Measurements from ENCODE around the gene RIPPLY2. TPM values are rescaled to one million over a fixed set of nuclear protein-coding genes. Genes with fewer than 3 reads are reported as not detected.
A peak's percentile ranks its signal among the peaks of the same experiment; 100 is the strongest.

RIPPLY2 gene
- total and polyA plus RNA-seq, 9 of the 15 experiments (the other 6 are each of a cell fraction or from before 2014, with no cell fraction given) = not detected

DNA sequence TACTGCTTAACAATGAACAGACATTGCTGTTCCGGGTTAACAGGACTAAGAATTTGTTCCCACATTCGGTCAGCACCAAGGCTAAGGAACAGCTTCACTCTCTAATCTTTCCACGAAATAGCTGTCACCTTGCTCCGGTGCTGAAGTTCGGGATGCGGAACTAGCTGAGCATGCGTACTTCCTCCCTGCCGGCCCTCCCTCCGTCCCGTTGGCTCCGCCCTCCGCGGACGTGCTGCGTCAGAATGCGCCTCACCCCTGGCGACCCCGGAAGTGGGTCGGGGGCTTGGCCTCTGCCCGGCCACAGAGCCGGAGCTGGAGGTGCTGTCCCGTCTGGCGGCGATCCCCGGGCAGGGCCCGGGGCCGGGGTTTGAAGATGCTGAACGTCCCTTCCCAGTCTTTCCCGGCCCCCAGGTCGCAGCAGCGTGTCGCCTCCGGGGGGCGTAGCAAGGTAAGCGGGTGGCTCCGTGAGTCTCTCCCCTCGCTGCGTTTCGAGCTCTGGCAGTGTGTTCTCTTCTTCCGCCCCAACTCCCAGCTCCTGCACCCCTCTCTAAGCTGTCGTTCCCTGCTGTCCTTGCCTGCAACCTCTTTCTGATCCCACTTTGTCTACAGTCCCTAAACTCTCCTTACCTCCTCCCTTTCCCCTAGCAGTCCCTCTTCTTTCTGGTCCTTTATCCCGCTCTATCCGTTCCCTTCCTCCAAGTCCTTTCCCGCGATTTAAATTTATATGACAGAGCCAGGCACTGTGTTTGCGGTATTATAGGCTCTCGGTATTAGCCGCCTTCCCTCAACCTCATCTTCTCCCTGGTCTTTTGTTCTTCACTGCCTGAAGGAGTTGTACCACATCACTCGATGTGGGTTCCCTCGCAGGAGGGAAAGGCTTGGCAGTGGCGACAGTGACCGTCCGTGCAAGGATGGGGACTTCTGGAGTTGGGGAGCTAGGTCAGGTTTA lies 6.5 kb downstream of the RIPPLY2 start, which contains the start of gene CYB5R4 (continued):
- TF ChIP-seq, protein P1, sequence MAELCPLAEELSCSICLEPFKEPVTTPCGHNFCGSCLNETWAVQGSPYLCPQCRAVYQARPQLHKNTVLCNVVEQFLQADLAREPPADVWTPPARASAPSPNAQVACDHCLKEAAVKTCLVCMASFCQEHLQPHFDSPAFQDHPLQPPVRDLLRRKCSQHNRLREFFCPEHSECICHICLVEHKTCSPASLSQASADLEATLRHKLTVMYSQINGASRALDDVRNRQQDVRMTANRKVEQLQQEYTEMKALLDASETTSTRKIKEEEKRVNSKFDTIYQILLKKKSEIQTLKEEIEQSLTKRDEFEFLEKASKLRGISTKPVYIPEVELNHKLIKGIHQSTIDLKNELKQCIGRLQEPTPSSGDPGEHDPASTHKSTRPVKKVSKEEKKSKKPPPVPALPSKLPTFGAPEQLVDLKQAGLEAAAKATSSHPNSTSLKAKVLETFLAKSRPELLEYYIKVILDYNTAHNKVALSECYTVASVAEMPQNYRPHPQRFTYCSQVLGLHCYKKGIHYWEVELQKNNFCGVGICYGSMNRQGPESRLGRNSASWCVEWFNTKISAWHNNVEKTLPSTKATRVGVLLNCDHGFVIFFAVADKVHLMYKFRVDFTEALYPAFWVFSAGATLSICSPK (IDR thresholded peaks at IDR 0.05; ENCODE audit: borderline replicate concordance) = 0 out of 2 replicates have a peak, but pooled peaks have one; percentile 80
- TF ChIP-seq XRCC5 (IDR thresholded peaks at IDR 0.05; ENCODE audit: low read depth, low read length) (peak; percentile 75; the same call in 1 of the 2 replicates), TARDBP (IDR thresholded peaks at IDR 0.05) (peak; percentile 73), SIRT6 (IDR thresholded peaks at IDR 0.05; ENCODE audit: low read depth, low read length) (no peak), CXXC5 (CRISPR knock-in tag; IDR thresholded peaks at IDR 0.05) (peak; percentile 97), SMAD1 (IDR thresholded peaks at IDR 0.05; ENCODE audit: low read depth, low read length, partially characterized antibody) (peak; percentile 45), ZFP1 (CRISPR knock-in tag; IDR thresholded peaks at IDR 0.05) (no peak), EP400 (IDR thresholded peaks at IDR 0.05) (peak; percentile 71), POLR3G (IDR thresholded peaks at IDR 0.05; ENCODE audit: extremely low read depth, insufficient read length, insufficient replicate concordance) (no peak), ELF4 (CRISPR knock-in tag; IDR thresholded peaks at IDR 0.05) (peak; percentile 71; the same call in 1 of the 2 replicates), GATAD2A (IDR thresholded peaks at IDR 0.05) (no peak), NR4A1 (CRISPR knock-in tag; IDR thresholded peaks at IDR 0.05) (no peak), NR4A1 (tag; IDR thresholded peaks at IDR 0.05) (peak; percentile 89), ZNF75A (CRISPR knock-in tag; IDR thresholded peaks at IDR 0.05) (no peak)
- TF ChIP-seq, protein P2, sequence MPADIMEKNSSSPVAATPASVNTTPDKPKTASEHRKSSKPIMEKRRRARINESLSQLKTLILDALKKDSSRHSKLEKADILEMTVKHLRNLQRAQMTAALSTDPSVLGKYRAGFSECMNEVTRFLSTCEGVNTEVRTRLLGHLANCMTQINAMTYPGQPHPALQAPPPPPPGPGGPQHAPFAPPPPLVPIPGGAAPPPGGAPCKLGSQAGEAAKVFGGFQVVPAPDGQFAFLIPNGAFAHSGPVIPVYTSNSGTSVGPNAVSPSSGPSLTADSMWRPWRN (IDR thresholded peaks at IDR 0.05; ENCODE audit: low read depth) = no peak
- TF ChIP-seq, protein P3, sequence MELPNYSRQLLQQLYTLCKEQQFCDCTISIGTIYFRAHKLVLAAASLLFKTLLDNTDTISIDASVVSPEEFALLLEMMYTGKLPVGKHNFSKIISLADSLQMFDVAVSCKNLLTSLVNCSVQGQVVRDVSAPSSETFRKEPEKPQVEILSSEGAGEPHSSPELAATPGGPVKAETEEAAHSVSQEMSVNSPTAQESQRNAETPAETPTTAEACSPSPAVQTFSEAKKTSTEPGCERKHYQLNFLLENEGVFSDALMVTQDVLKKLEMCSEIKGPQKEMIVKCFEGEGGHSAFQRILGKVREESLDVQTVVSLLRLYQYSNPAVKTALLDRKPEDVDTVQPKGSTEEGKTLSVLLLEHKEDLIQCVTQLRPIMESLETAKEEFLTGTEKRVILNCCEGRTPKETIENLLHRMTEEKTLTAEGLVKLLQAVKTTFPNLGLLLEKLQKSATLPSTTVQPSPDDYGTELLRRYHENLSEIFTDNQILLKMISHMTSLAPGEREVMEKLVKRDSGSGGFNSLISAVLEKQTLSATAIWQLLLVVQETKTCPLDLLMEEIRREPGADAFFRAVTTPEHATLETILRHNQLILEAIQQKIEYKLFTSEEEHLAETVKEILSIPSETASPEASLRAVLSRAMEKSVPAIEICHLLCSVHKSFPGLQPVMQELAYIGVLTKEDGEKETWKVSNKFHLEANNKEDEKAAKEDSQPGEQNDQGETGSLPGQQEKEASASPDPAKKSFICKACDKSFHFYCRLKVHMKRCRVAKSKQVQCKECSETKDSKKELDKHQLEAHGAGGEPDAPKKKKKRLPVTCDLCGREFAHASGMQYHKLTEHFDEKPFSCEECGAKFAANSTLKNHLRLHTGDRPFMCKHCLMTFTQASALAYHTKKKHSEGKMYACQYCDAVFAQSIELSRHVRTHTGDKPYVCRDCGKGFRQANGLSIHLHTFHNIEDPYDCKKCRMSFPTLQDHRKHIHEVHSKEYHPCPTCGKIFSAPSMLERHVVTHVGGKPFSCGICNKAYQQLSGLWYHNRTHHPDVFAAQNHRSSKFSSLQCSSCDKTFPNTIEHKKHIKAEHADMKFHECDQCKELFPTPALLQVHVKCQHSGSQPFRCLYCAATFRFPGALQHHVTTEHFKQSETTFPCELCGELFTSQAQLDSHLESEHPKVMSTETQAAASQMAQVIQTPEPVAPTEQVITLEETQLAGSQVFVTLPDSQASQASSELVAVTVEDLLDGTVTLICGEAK (IDR thresholded peaks at IDR 0.05) = peak; percentile 92
- TF ChIP-seq, protein P3 (CRISPR knock-in tag; IDR thresholded peaks at IDR 0.05) = peak; percentile 79
